HEK293 (cell line): Measurements from ENCODE around the gene GPR152.

Source experiments
- CTCF ChIA-PET: fragments of 350-600 bp; formaldehyde crosslinking; extraction: SDS; loops from one replicate; lab custom pipeline; 2021; ENCODE audit warnings: antibody characterized with exemption; lab: Yijun Ruan, JAX
- POLR2A ChIA-PET: fragments of 300-600 bp; formaldehyde crosslinking; extraction: SDS; loops from one replicate; lab custom pipeline; 2020; ENCODE audit warnings: antibody characterized with exemption, inconsistent platforms; lab: Yijun Ruan, JAX
- H3K27ac ChIP-seq: fragments of 200-500 bp; sonication (Bioruptor generic); 2 replicates; pipeline ENCODE4 v1.5.1; 2014; ENCODE audit warnings: low read depth, low read length, control low read depth, inconsistent platforms; ENCODE audit errors: extremely low read depth
- H3K36me3 ChIP-seq, 2 experiments: fragments of 200-500 bp in 1 of 2; sonication (Bioruptor generic) in 1 of 2; 1 replicate in 1 of 2; 2 replicates in 1 of 2; pipeline ENCODE4 v1.5.1; 2014 to 2017; ENCODE audit warnings: inconsistent platforms in 2 of 2, low read length in 2 of 2; ENCODE audit not compliant: control insufficient read depth in 2 of 2, insufficient read depth in 1 of 2
- H3K4me1 ChIP-seq: fragments of 200-500 bp; sonication (Bioruptor generic); 2 replicates; pipeline ENCODE4 v1.5.1; 2014; ENCODE audit warnings: mild to moderate bottlenecking, low read length, inconsistent platforms; ENCODE audit not compliant: control insufficient read depth, insufficient read depth
- H3K4me3 ChIP-seq: 2 replicates; pipeline ENCODE4 v1.5.1; 2011; ENCODE audit warnings: low read depth, mild to moderate bottlenecking, control low read depth, low read length, moderate library complexity
- H3K9me3 ChIP-seq: fragments of 200-500 bp; sonication (Bioruptor generic); 2 replicates; pipeline ENCODE4 v1.5.1; 2014; ENCODE audit warnings: low read depth, low read length, inconsistent platforms; ENCODE audit not compliant: control insufficient read depth, insufficient read depth
- EGR2 ChIP-seq: fragments of 450-650 bp; formaldehyde crosslinking; IDR thresholded peaks from 2 replicates; pipeline ENCODE4 v1.5.1; 2016; ENCODE audit warnings: low read depth, missing biosample characterization, missing genetic modification characterization
- HOXC10 ChIP-seq: sonication (generic); formaldehyde crosslinking; IDR thresholded peaks from 2 replicates; pipeline ENCODE4 v1.8.1; 2023; ENCODE audit warnings: mild to moderate bottlenecking, missing genetic modification reagents
- KLF16 ChIP-seq: fragments of 450-650 bp; formaldehyde crosslinking; IDR thresholded peaks from 2 replicates; pipeline ENCODE4 v1.5.1; 2017; ENCODE audit warnings: missing biosample characterization, missing genetic modification characterization
- KLF7 ChIP-seq: fragments of 450-650 bp; formaldehyde crosslinking; IDR thresholded peaks from 2 replicates; pipeline ENCODE4 v1.5.1; 2016; ENCODE audit warnings: missing biosample characterization, missing genetic modification characterization, borderline replicate concordance
- KLF9 ChIP-seq: fragments of 450-650 bp; formaldehyde crosslinking; IDR thresholded peaks from 2 replicates; pipeline ENCODE4 v1.5.1; 2016; ENCODE audit warnings: missing biosample characterization, missing genetic modification characterization, low read depth
- PRDM1 ChIP-seq: fragments of 450-650 bp; formaldehyde crosslinking; IDR thresholded peaks from 2 replicates; pipeline ENCODE4; 2016; ENCODE audit warnings: missing biosample characterization, missing genetic modification characterization
- SP3 ChIP-seq: fragments of 450-650 bp; formaldehyde crosslinking; IDR thresholded peaks from 2 replicates; pipeline ENCODE4 v1.5.1; 2016; ENCODE audit warnings: missing biosample characterization, missing genetic modification characterization
- WT1 ChIP-seq: fragments of 450-650 bp; formaldehyde crosslinking; IDR thresholded peaks from 2 replicates; pipeline ENCODE4 v1.5.1; 2016; ENCODE audit warnings: missing biosample characterization, missing genetic modification characterization
- ZBTB20 ChIP-seq: fragments of 450-650 bp; formaldehyde crosslinking; IDR thresholded peaks from 2 replicates; pipeline ENCODE4 v1.5.1; 2016; ENCODE audit warnings: missing biosample characterization, missing genetic modification characterization
- ZBTB21 ChIP-seq: fragments of 450-650 bp; formaldehyde crosslinking; IDR thresholded peaks from 2 replicates; pipeline ENCODE4 v1.5.1; 2017; ENCODE audit warnings: missing biosample characterization, missing genetic modification characterization
- ZBTB8A ChIP-seq: fragments of 450-650 bp; formaldehyde crosslinking; IDR thresholded peaks from 2 replicates; pipeline ENCODE4 v1.5.1; 2016; ENCODE audit warnings: missing biosample characterization, missing genetic modification characterization
- ZNF138 ChIP-seq: fragments of 450-650 bp; formaldehyde crosslinking; IDR thresholded peaks from 2 replicates; pipeline ENCODE4 v1.5.1; 2016; ENCODE audit warnings: missing biosample characterization, missing genetic modification characterization, borderline replicate concordance
- ZNF560 ChIP-seq: fragments of 450-650 bp; formaldehyde crosslinking; IDR thresholded peaks from 2 replicates; pipeline ENCODE4 v1.5.1; 2017; ENCODE audit warnings: missing biosample characterization, missing genetic modification characterization, borderline replicate concordance
- ZNF596 ChIP-seq: fragments of 450-650 bp; IDR thresholded peaks from 2 replicates; pipeline ENCODE4 v1.5.0; 2018; ENCODE audit warnings: missing biosample characterization, mild to moderate bottlenecking, missing genetic modification characterization, moderate library complexity
- ZNF610 ChIP-seq: fragments of 450-650 bp; formaldehyde crosslinking; IDR thresholded peaks from 2 replicates; pipeline ENCODE4 v1.5.1; 2016; ENCODE audit warnings: missing biosample characterization, missing genetic modification characterization, borderline replicate concordance
- ZNF624 ChIP-seq: fragments of 450-650 bp; formaldehyde crosslinking; IDR thresholded peaks from 2 replicates; pipeline ENCODE4 v1.5.1; 2017; ENCODE audit warnings: missing biosample characterization, missing genetic modification characterization
- ZNF660 ChIP-seq: fragments of 450-650 bp; IDR thresholded peaks from 2 replicates; pipeline ENCODE4 v1.5.1; 2018; ENCODE audit warnings: missing biosample characterization, mild to moderate bottlenecking, missing genetic modification characterization
- ZNF677 ChIP-seq: fragments of 450-650 bp; IDR thresholded peaks from 2 replicates; pipeline ENCODE4 v1.5.0; 2018; ENCODE audit warnings: missing biosample characterization, mild to moderate bottlenecking, missing genetic modification characterization, moderate library complexity
- ZNF701 ChIP-seq: fragments of 450-650 bp; formaldehyde crosslinking; IDR thresholded peaks from 2 replicates; pipeline ENCODE4 v1.5.1; 2016; ENCODE audit warnings: missing biosample characterization, missing genetic modification characterization
- ZNF76 ChIP-seq: fragments of 450-650 bp; formaldehyde crosslinking; IDR thresholded peaks from 2 replicates; pipeline ENCODE4; 2016; ENCODE audit warnings: low read depth, missing biosample characterization, missing genetic modification characterization, borderline replicate concordance
- ZXDB ChIP-seq: fragments of 450-650 bp; formaldehyde crosslinking; IDR thresholded peaks from 2 replicates; pipeline ENCODE4 v1.5.1; 2016; ENCODE audit warnings: missing biosample characterization, missing genetic modification characterization
- TF ChIP-seq, protein P1 (sequence below): fragments of 450-650 bp; formaldehyde crosslinking; IDR thresholded peaks from 2 replicates; pipeline ENCODE4 v1.5.1; 2016; ENCODE audit warnings: missing biosample characterization, missing genetic modification characterization
- TF ChIP-seq, protein P2 (sequence below): fragments of 450-650 bp; formaldehyde crosslinking; IDR thresholded peaks from 2 replicates; pipeline ENCODE4 v1.5.1; 2017; ENCODE audit warnings: missing biosample characterization, missing genetic modification characterization
- TF ChIP-seq, protein P3 (sequence below): fragments of 450-650 bp; formaldehyde crosslinking; IDR thresholded peaks from 2 replicates; pipeline ENCODE4 v1.5.1; 2016; ENCODE audit warnings: missing biosample characterization, missing genetic modification characterization
- TF ChIP-seq, protein P4 (sequence below): fragments of 450-650 bp; formaldehyde crosslinking; IDR thresholded peaks from 2 replicates; pipeline ENCODE4 v1.5.1; 2017; ENCODE audit warnings: missing biosample characterization, missing genetic modification characterization
- TF ChIP-seq, protein P5 (sequence below): fragments of 450-650 bp; formaldehyde crosslinking; IDR thresholded peaks from 2 replicates; pipeline ENCODE4 v1.5.1; 2016; ENCODE audit warnings: missing biosample characterization, missing genetic modification characterization
- TF ChIP-seq, protein P6 (sequence below): fragments of 450-650 bp; formaldehyde crosslinking; IDR thresholded peaks from 2 replicates; pipeline ENCODE4 v1.5.1; 2016; ENCODE audit warnings: missing biosample characterization, missing genetic modification characterization, borderline replicate concordance

GPR152 gene

DNA sequence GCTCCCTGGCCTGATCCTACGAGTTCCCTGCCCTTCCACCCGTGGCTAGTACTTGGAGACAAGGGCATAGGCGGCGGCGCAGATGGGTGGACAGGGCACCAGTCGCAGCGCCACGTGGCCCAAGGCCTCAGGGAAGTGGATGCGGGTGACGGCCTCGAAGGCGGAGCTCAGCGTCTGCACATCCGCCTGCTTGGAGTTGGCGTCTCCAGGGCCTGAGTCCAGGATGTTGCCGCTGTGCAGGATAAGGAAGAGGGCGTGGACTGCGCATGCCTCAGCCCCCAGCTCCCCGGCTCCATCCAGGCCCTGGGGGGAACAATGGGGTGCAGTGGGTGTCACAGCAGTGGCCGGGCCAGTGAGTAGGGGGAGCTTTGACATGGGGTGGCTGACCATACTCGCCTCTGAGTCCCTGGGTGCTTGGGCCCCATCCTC lies 46.0 kb upstream of the GPR152 start:
- CTCF ChIA-PET, result no interaction called here
- no peak for TF ChIP-seq ZNF610 (tag by site-specific recombination)
- TF ChIP-seq SP3, result no peak
- no peak for TF ChIP-seq ZBTB21 (tag by site-specific recombination)
- TF ChIP-seq ZNF701 (tag by site-specific recombination), result no peak
- TF ChIP-seq, protein P1, sequence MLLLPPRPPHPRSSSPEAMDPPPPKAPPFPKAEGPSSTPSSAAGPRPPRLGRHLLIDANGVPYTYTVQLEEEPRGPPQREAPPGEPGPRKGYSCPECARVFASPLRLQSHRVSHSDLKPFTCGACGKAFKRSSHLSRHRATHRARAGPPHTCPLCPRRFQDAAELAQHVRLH (tag by site-specific recombination), result no peak
- no peak for TF ChIP-seq ZBTB8A (tag by site-specific recombination)
- TF ChIP-seq, protein P2, sequence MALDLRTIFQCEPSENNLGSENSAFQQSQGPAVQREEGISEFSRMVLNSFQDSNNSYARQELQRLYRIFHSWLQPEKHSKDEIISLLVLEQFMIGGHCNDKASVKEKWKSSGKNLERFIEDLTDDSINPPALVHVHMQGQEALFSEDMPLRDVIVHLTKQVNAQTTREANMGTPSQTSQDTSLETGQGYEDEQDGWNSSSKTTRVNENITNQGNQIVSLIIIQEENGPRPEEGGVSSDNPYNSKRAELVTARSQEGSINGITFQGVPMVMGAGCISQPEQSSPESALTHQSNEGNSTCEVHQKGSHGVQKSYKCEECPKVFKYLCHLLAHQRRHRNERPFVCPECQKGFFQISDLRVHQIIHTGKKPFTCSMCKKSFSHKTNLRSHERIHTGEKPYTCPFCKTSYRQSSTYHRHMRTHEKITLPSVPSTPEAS (tag by site-specific recombination), result no peak
- no peak for TF ChIP-seq WT1
- no peak for TF ChIP-seq ZNF596
- TF ChIP-seq ZNF677 (tag by site-specific recombination), result no peak
- TF ChIP-seq, protein P3, sequence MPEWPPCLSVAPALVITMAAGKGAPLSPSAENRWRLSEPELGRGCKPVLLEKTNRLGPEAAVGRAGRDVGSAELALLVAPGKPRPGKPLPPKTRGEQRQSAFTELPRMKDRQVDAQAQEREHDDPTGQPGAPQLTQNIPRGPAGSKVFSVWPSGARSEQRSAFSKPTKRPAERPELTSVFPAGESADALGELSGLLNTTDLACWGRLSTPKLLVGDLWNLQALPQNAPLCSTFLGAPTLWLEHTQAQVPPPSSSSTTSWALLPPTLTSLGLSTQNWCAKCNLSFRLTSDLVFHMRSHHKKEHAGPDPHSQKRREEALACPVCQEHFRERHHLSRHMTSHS (tag by site-specific recombination), result no peak
- no peak for TF ChIP-seq ZNF560 (tag by site-specific recombination)
- TF ChIP-seq ZNF138 (tag by site-specific recombination), result no peak
- no peak for TF ChIP-seq KLF9 (tag by site-specific recombination)
- no peak for TF ChIP-seq KLF7 (tag by site-specific recombination)
- no peak overlapping the region for H3K27ac ChIP-seq
- H3K4me3 ChIP-seq, result no peak overlapping the region
- peaks cover 0 to 80% of the 10 kb centered on the region in 2 experiments; a peak in 1 of 3 replicates for H3K36me3 ChIP-seq
- H3K4me1 ChIP-seq, result no peaks in the 10 kb centered on the region
- no peaks in the 10 kb centered on the region for H3K9me3 ChIP-seq
- POLR2A ChIA-PET, result no interaction called here

DNA sequence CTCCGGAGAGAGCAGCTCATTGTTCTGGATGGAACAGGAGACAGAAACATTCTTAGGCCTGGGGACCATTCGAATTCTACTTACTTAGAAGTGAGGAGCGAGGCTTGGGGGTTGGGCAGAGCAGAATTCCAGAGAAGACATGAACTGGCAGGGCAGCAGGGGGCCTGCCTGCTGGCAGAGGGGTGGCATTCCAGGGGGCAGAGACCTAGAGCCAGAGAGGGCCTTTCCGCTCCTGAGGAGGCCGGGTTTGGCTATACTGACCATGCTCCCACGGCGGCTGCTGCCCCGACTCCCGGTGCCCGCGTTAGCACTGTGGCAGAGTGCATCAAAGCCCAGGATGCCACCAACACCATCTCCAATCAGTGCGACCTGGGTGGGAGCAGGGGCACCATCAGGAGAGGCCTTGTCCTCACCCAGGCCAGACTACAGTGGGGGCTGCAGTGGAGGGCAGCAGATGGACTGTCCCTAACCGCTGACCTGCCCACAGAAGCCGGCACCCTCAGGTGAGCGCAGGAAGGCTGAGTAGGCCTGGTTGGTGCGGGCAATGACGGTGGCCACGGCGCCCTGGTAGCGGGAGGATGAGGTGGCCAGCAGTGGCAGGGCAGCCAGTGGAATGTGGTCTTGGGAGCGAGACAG lies 45.2 kb upstream of the GPR152 start:
- POLR2A ChIA-PET, result no interaction called here
- CTCF ChIA-PET, result no interaction called here
- Histone ChIP-seq H3K9me3 (no peaks in the 10 kb centered on the region), H3K4me1 (no peaks in the 10 kb centered on the region), H3K27ac (no peak overlapping the region), H3K36me3 (peaks cover 0 to 83% of the 10 kb centered on the region in 2 experiments; a peak in 1 of 3 replicates), H3K4me3 (no peak overlapping the region)
- TF ChIP-seq ZNF624 (tag by site-specific recombination) (no peak), KLF9 (tag by site-specific recombination) (no peak), EGR2 (tag by site-specific recombination) (no peak), PRDM1 (no peak), ZXDB (no peak), ZBTB20 (tag by site-specific recombination) (no peak), ZNF76 (tag by site-specific recombination) (no peak), KLF16 (tag by site-specific recombination) (no peak), HOXC10 (no peak), ZNF701 (tag by site-specific recombination) (no peak), ZNF660 (tag by site-specific recombination) (no peak), ZNF610 (tag by site-specific recombination) (no peak)
- TF ChIP-seq, protein P4, sequence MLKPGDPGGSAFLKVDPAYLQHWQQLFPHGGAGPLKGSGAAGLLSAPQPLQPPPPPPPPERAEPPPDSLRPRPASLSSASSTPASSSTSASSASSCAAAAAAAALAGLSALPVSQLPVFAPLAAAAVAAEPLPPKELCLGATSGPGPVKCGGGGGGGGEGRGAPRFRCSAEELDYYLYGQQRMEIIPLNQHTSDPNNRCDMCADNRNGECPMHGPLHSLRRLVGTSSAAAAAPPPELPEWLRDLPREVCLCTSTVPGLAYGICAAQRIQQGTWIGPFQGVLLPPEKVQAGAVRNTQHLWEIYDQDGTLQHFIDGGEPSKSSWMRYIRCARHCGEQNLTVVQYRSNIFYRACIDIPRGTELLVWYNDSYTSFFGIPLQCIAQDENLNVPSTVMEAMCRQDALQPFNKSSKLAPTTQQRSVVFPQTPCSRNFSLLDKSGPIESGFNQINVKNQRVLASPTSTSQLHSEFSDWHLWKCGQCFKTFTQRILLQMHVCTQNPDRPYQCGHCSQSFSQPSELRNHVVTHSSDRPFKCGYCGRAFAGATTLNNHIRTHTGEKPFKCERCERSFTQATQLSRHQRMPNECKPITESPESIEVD (tag by site-specific recombination), result no peak
- TF ChIP-seq, protein P5, sequence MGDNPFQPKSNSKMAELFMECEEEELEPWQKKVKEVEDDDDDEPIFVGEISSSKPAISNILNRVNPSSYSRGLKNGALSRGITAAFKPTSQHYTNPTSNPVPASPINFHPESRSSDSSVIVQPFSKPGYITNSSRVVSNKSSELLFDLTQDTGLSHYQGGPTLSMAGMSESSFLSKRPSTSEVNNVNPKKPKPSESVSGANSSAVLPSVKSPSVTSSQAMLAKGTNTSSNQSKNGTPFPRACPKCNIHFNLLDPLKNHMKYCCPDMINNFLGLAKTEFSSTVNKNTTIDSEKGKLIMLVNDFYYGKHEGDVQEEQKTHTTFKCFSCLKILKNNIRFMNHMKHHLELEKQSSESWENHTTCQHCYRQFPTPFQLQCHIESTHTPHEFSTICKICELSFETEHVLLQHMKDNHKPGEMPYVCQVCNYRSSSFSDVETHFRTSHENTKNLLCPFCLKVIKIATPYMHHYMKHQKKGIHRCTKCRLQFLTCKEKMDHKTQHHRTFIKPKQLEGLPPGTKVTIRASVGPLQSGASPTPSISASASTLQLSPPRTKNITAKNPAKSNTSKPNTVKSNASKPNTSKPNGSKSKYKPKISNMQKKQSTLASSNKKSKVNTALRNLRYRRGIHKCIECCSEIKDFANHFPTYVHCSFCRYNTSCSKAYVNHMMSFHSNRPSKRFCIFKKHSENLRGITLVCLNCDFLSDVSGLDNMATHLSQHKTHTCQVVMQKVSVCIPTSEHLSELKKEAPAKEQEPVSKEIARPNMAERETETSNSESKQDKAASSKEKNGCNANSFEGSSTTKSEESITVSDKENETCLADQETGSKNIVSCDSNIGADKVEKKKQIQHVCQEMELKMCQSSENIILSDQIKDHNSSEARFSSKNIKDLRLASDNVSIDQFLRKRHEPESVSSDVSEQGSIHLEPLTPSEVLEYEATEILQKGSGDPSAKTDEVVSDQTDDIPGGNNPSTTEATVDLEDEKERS (tag by site-specific recombination), result no peak
- TF ChIP-seq, protein P6, sequence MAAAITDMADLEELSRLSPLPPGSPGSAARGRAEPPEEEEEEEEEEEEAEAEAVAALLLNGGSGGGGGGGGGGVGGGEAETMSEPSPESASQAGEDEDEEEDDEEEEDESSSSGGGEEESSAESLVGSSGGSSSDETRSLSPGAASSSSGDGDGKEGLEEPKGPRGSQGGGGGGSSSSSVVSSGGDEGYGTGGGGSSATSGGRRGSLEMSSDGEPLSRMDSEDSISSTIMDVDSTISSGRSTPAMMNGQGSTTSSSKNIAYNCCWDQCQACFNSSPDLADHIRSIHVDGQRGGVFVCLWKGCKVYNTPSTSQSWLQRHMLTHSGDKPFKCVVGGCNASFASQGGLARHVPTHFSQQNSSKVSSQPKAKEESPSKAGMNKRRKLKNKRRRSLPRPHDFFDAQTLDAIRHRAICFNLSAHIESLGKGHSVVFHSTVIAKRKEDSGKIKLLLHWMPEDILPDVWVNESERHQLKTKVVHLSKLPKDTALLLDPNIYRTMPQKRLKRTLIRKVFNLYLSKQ (tag by site-specific recombination), result no peak
